ENCODE results near the gene TMTC1. TPM values are rescaled to one million over a fixed set of nuclear protein-coding genes. Genes with fewer than 3 reads are reported as not detected.

The TMTC1 gene
- total and polyA plus RNA-seq, 10 donors = 3.4 to 210 (median 137) TPM

GRCh38 chr12:29595071-29595755 is 188.5 kb downstream of the TMTC1 start:
- H3K4me3 ChIP-seq = no peak overlapping the region
- no peak for DNase-seq
- TF ChIP-seq POLR2AphosphoS5 (IDR thresholded peaks at IDR 0.05) = peak in 2 of 3 donors; percentile 7 to 44
- TF ChIP-seq POLR2A (IDR thresholded peaks at IDR 0.05) = no peak
- TF ChIP-seq CTCF (IDR thresholded peaks at IDR 0.05 in 8 of 11, conservative IDR thresholded peaks at IDR 0.05 in 3 of 11) = no peak
- 80 to 100% (median 86%) methylated on average over 1 of the region's 1 CpG for WGBS, 5 donors
- peaks cover 0 to 28% (median 6%) of the 10 kb centered on the region in 6 donors for H3K4me1 ChIP-seq
- H3K9me3 ChIP-seq = no peaks in the 10 kb centered on the region
- H3K27me3 ChIP-seq (replicated peaks in 1 of 7) = no peaks in the 10 kb centered on the region
- H3K36me3 ChIP-seq = peaks cover 0 to 11% (median 0%) of the 10 kb centered on the region in 6 donors
- intact Hi-C loops (cut with DNase I; ENCODE audit: low total_unique reads) = no loop called here
- H3K27ac ChIP-seq = peak overlapping the region in 2 of 8 donors; percentile 26

DNA sequence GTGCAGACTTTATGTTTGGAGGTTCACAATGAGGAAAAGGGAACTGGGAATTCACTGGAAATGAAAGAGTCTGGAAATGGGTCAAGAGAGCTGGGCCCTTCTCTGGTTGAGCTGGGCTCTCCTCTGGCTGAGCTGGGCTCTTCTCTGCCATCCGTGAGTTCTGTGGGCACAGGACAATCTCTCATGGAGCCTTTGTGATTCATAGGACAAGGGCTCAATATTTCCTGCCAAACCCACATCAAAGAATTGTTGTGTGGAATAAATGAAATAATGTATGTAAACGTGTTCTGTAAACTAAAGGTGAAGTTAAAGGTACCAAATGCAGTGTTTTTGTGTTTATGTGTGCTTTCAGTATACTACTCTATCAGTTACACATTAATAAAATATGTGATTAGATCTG is 190.7 kb downstream of the TMTC1 start:
- intact Hi-C loops (cut with DNase I; ENCODE audit: low total_unique reads) = no loop called here
- Histone ChIP-seq H3K36me3 (peaks cover 0 to 10% (median 0%) of the 10 kb centered on the region in 6 donors), H3K4me3 (no peak overlapping the region), H3K4me1 (peaks cover 0 to 17% (median 3%) of the 10 kb centered on the region in 6 donors), H3K27ac (no peak overlapping the region), H3K9me3 (no peaks in the 10 kb centered on the region), H3K27me3 (replicated peaks in 1 of 7) (peaks cover 0 to 5% (median 0%) of the 10 kb centered on the region in 7 donors)
- DNase-seq = no peak
- 79 to 88% (median 79%) methylated on average over 2 of the region's 2 CpGs for WGBS, 5 donors
- TF ChIP-seq CTCF (IDR thresholded peaks at IDR 0.05 in 8 of 11, conservative IDR thresholded peaks at IDR 0.05 in 3 of 11) (no peak), POLR2AphosphoS5 (IDR thresholded peaks at IDR 0.05) (no peak), POLR2A (IDR thresholded peaks at IDR 0.05) (no peak)

GRCh38 chr12:29591140-29592020 is 192.4 kb downstream of the TMTC1 start:
- Histone ChIP-seq H3K4me3 (no peak overlapping the region), H3K27me3 (replicated peaks in 1 of 7) (peaks cover 0 to 5% (median 0%) of the 10 kb centered on the region in 7 donors), H3K9me3 (no peaks in the 10 kb centered on the region), H3K36me3 (peaks cover 0 to 10% (median 0%) of the 10 kb centered on the region in 6 donors), H3K27ac (peak overlapping the region in 4 of 8 donors; percentile 12 to 49 (median 29)), H3K4me1 (peaks cover 0 to 17% (median 3%) of the 10 kb centered on the region in 6 donors)
- intact Hi-C loops (cut with DNase I; ENCODE audit: low total_unique reads) = no loop called here
- TF ChIP-seq POLR2AphosphoS5 (IDR thresholded peaks at IDR 0.05) (no peak), CTCF (IDR thresholded peaks at IDR 0.05 in 8 of 11, conservative IDR thresholded peaks at IDR 0.05 in 3 of 11) (no peak), POLR2A (IDR thresholded peaks at IDR 0.05) (no peak)
- WGBS, 5 donors = 55 to 64% (median 57%) methylated on average over 11 of the region's 11 CpGs
- DNase-seq = no peak

DNA sequence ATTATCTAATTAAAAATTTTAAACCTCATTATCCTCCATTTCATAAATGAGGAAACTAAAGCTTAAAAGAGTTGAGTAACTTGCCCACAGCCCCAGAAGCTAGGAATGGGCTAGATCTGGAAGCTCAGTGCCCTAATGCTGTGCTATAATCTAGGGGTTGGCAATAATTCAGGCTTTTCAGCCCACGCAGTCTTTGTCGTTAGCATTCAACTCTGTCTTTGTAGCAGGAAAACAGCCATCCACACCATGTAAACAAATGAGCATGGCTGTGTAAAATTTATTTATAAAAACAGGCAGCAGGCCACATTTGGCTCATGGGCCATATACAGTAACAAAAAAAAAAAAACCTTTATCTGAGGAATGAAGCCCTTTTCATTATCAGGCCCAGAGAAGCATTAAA is 193.9 kb downstream of the TMTC1 start:
- H3K9me3 ChIP-seq = no peaks in the 10 kb centered on the region
- 78 to 87% (median 84%) methylated on average over 2 of the region's 2 CpGs for WGBS, 5 donors
- peaks cover 0 to 5% (median 0%) of the 10 kb centered on the region in 7 donors for H3K27me3 ChIP-seq (replicated peaks in 1 of 7)
- peaks cover 0 to 11% (median 3%) of the 10 kb centered on the region in 6 donors for H3K4me1 ChIP-seq
- peak overlapping the region in 1 of 8 donors; percentile 27 for H3K27ac ChIP-seq
- intact Hi-C loops (cut with DNase I; ENCODE audit: low total_unique reads) = no loop called here
- peaks cover 0 to 10% (median 0%) of the 10 kb centered on the region in 6 donors for H3K36me3 ChIP-seq
- no peak for DNase-seq
- TF ChIP-seq POLR2A (IDR thresholded peaks at IDR 0.05) (no peak), CTCF (IDR thresholded peaks at IDR 0.05 in 8 of 11, conservative IDR thresholded peaks at IDR 0.05 in 3 of 11) (no peak), POLR2AphosphoS5 (IDR thresholded peaks at IDR 0.05) (no peak)
- no peak overlapping the region for H3K4me3 ChIP-seq

Measured in spleen (tissue), 11 donors.